EH (cell line): ENCODE results near the gene SCAND1.

Experiments
- DNase-seq: peaks from one replicate; pipeline ENCODE4 v3.0.0-alpha.2; 2015; ENCODE audit warnings: low read depth

The SCAND1 gene

GRCh38 chr20:35904982-35905663 lies 49.2 kb downstream of the SCAND1 start:
- DNase-seq, result no peak

GRCh38 chr20:35903843-35904242 lies 50.5 kb downstream of the SCAND1 start:
- no peak for DNase-seq
